ENCODE measurements around the gene DNMT3A. TPM values are rescaled to one million over a fixed set of nuclear protein-coding genes. Genes with fewer than 3 reads are reported as not detected.

The DNMT3A gene
- total RNA-seq, 1 experiment from 2014 or later, result 12.2 TPM

GRCh38 chr2:25201794-25202193 is 139.9 kb downstream of the DNMT3A start:
- H3K9me3 ChIP-seq (ENCODE audit: low read length), result no peaks in the 10 kb centered on the region
- no peak overlapping the region for H3K27ac ChIP-seq (ENCODE audit: low read length)
- no peaks in the 10 kb centered on the region for H3K79me2 ChIP-seq (ENCODE audit: low read length)
- no TSS peak for BruUV-seq (replicated peaks)
- POLR2A ChIA-PET (ENCODE audit: unreplicated experiment), result no interaction called here
- H4K20me1 ChIP-seq (ENCODE audit: low read length), result no peaks in the 10 kb centered on the region
- no peak overlapping the region for H3K9ac ChIP-seq (ENCODE audit: low read length)
- no peak for TF ChIP-seq EZH2phosphoT487 (IDR thresholded peaks at IDR 0.05; ENCODE audit: borderline replicate concordance, low read length)
- DNase-seq (no peak), ATAC-seq (no peak)
- no peaks in the 10 kb centered on the region for H3K36me3 ChIP-seq (ENCODE audit: low read depth, low read length)
- no peaks in the 10 kb centered on the region for H3K4me1 ChIP-seq (ENCODE audit: insufficient read depth, low read length)
- CTCF ChIA-PET, result interaction anchor here (1.3 kb wide), 1 partner anchor 27 kb away, joined by 6 read pairs; no protein-coding TSS in a partner anchor
- H3K4me2 ChIP-seq (ENCODE audit: low read length), result no peak overlapping the region
- H2AFZ ChIP-seq (ENCODE audit: low read length), result no peak overlapping the region
- H3K4me3 ChIP-seq (ENCODE audit: low read length), result no peak overlapping the region
- H3F3A ChIP-seq (ENCODE audit: low read length, unreplicated experiment), result no peaks in the 10 kb centered on the region
- H3K27me3 ChIP-seq (ENCODE audit: low read length), result no peaks in the 10 kb centered on the region
- intact Hi-C loops (cut with micrococcal nuclease), result no loop called here
- no peaks in the 10 kb centered on the region for H3K9me2 ChIP-seq (replicated peaks; ENCODE audit: low read length)

GRCh38 chr2:25201265-25201664 is 140.5 kb downstream of the DNMT3A start:
- Histone ChIP-seq H3K4me1 (ENCODE audit: insufficient read depth, low read length) (no peaks in the 10 kb centered on the region), H3K36me3 (ENCODE audit: low read depth, low read length) (no peaks in the 10 kb centered on the region), H3K27ac (ENCODE audit: low read length) (no peak overlapping the region), H3K4me3 (ENCODE audit: low read length) (no peak overlapping the region), H2AFZ (ENCODE audit: low read length) (no peak overlapping the region), H3K27me3 (ENCODE audit: low read length) (no peaks in the 10 kb centered on the region), H3K79me2 (ENCODE audit: low read length) (no peaks in the 10 kb centered on the region), H3K9me2 (replicated peaks; ENCODE audit: low read length) (no peaks in the 10 kb centered on the region), H3K4me2 (ENCODE audit: low read length) (no peak overlapping the region), H3F3A (ENCODE audit: low read length, unreplicated experiment) (no peaks in the 10 kb centered on the region), H3K9ac (ENCODE audit: low read length) (no peak overlapping the region), H4K20me1 (ENCODE audit: low read length) (no peaks in the 10 kb centered on the region), H3K9me3 (ENCODE audit: low read length) (no peaks in the 10 kb centered on the region)
- ChIA-PET CTCF (interaction anchor here (1.3 kb wide), 1 partner anchor 27 kb away, joined by 6 read pairs; no protein-coding TSS in a partner anchor), POLR2A (ENCODE audit: unreplicated experiment) (no interaction called here)
- intact Hi-C loops (cut with micrococcal nuclease), result no loop called here
- BruUV-seq (replicated peaks), result no TSS peak
- ATAC-seq, result peak; percentile 63
- no peak for TF ChIP-seq EZH2 (IDR thresholded peaks at IDR 0.05; ENCODE audit: low read length, unreplicated experiment)
- peak; percentile 35; the same call in 1 of the 2 replicates for TF ChIP-seq CTCF (conservative IDR thresholded peaks at IDR 0.05; ENCODE audit: low read depth, low read length)
- TF ChIP-seq EZH2phosphoT487 (IDR thresholded peaks at IDR 0.05; ENCODE audit: borderline replicate concordance, low read length), result no peak
- peak; percentile 25 for DNase-seq

GRCh38 chr2:25198576-25198975 is 143.1 kb downstream of the DNMT3A start:
- no peak overlapping the region for H3K4me2 ChIP-seq (ENCODE audit: low read length)
- no TSS peak for BruUV-seq (replicated peaks)
- H3F3A ChIP-seq (ENCODE audit: low read length, unreplicated experiment), result no peaks in the 10 kb centered on the region
- no peak for TF ChIP-seq EZH2phosphoT487 (IDR thresholded peaks at IDR 0.05; ENCODE audit: borderline replicate concordance, low read length)
- no peak for TF ChIP-seq EZH2 (IDR thresholded peaks at IDR 0.05; ENCODE audit: low read length, unreplicated experiment)
- TF ChIP-seq CTCF (conservative IDR thresholded peaks at IDR 0.05; ENCODE audit: low read depth, low read length), result no peak
- H3K79me2 ChIP-seq (ENCODE audit: low read length), result no peaks in the 10 kb centered on the region
- H3K9me2 ChIP-seq (replicated peaks; ENCODE audit: low read length), result no peaks in the 10 kb centered on the region
- no peak overlapping the region for H2AFZ ChIP-seq (ENCODE audit: low read length)
- intact Hi-C loops (cut with micrococcal nuclease), result loop anchor here (5.0 kb wide), 1 partner anchor 786 kb away; no protein-coding TSS in a partner anchor
- no peaks in the 10 kb centered on the region for H4K20me1 ChIP-seq (ENCODE audit: low read length)
- H3K4me3 ChIP-seq (ENCODE audit: low read length), result no peak overlapping the region
- CTCF ChIA-PET, result no interaction called here
- DNase-seq (no peak), ATAC-seq (no peak)
- no peaks in the 10 kb centered on the region for H3K36me3 ChIP-seq (ENCODE audit: low read depth, low read length)
- POLR2A ChIA-PET (ENCODE audit: unreplicated experiment), result no interaction called here
- H3K27me3 ChIP-seq (ENCODE audit: low read length), result no peaks in the 10 kb centered on the region
- H3K4me1 ChIP-seq (ENCODE audit: insufficient read depth, low read length), result no peaks in the 10 kb centered on the region
- H3K9me3 ChIP-seq (ENCODE audit: low read length), result no peaks in the 10 kb centered on the region
- no peak overlapping the region for H3K27ac ChIP-seq (ENCODE audit: low read length)
- H3K9ac ChIP-seq (ENCODE audit: low read length), result no peak overlapping the region

Measured in PC-3 (cell line).